Activated CD8-positive, alpha-beta memory T cell treated with anti-CD3 and anti-CD28 coated beads for 1 hour (primary cell): Measurements from ENCODE around the gene EMC7.
A peak's percentile ranks its signal among the peaks of the same experiment; 100 is the strongest.

Source experiments
- DNase-seq, 2 donors: peaks; one replicate each; pipeline ENCODE4 v3.0.0-alpha.2; 2020; ENCODE audit warnings: low read depth in 1 of 2; ENCODE audit errors: extremely low read depth in 1 of 2

Gene EMC7

DNA sequence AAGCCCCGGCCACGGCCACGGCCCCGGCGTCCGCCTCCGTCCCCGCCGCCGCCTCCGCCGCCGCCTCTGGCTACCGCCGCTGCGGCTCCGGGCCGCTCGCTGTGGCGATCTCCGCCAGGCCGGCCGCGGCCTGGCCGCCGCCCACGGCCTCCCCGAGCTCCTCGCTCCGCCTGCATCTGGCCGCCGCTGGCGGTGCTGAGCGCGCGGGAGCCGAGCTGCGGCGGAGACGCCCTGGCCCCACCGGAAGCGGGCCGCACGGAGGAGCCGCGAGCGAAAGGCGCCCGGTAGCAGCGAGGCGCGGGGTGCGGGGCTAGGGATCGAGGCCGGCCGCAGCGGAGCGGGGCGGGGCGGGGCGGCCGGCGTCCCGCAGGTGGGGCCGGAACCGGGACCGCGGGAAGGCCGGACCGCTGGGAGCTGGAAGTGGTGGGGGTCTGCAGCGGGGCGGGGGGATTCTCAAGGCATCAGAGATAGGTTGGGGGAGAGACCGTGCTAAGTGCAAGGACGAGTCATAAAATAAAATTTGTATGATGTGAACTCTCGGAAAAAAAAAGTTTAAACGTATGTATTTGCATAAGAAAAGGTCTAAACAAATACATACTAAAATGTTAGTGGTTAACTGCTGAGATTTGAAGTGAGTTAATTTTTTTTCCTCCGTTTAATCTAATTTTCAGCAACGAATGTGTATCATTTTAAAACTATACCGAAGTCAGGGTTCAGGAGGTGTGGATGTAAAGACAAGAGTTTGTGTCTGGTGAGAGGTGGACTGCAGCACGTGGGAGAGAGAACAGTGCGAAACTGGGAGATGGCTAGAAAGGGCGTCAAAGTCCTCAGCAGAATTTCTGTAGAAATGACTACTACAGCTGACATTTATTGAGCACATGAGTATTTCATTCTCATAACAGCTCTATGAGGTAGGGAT, 62.5 kb downstream of the EMC7 start, which contains the start of gene AVEN:
Gene AVEN (minus strand): TSS at position 334 of the 919 bp plus-strand sequence. CDS start 158 bp downstream, at position 176.
- DNase-seq, result peak in 1 of 2 donors; percentile 43

DNA sequence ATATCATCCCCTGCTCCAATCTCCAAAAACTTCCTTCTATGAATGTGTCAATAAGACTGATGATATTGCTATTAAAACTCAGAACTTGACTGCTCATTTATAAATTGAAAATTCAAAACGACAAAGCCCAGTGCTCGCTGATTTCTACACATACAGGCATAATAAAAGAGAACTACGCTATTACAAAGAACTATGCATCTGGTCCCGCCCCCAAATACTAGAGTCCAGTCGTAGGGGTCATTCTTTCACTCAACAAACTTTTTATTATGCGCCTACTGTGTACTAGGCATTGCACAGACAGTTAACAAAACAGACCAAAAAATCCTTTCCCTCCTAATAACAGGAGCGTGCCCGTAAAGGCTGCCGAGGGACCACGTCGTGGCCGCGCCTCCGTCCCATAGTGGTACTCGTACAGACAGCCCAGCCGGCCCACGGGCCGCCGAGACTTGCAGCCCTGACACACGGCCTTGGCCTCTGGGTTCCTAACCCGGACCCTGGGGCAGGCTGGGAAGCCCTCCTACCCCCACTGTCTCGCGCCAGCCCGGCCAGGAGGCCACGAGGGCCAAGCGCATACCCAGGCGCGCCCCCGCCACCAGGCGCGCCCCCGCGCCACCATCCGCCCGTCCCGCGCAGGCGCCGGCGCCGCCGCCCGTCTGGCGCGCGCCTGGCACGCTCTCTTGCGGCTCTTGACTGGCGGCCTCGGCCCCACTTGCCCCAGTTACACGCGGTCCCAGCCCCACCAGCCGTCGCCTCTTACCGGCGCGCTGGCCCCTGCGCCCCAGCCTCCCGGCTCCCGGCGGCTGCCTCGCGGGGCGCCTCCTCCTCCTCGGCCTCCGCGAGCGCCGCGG, 63.4 kb downstream of the EMC7 start:
- peak; percentile 33 to 52 for DNase-seq
